ENCODE results near the gene SLC35A2.
A peak's percentile ranks its signal among the peaks of the same experiment; 100 is the strongest.

The SLC35A2 gene

GRCh38 chrX:48957827-48958634, 46.6 kb upstream of the SLC35A2 start:
- Histone ChIP-seq H3K4me3 (ENCODE audit: low read depth, low read length, poor library complexity, severe bottlenecking) (peak overlapping the region; percentile 87), H3K4me1 (ENCODE audit: insufficient read depth, low read length, severe bottlenecking) (peaks cover 43% of the 10 kb centered on the region), H3K36me3 (ENCODE audit: insufficient read depth, low read length) (peaks cover 20% of the 10 kb centered on the region), H4K20me1 (ENCODE audit: insufficient read depth, low read length) (no peaks in the 10 kb centered on the region), H3K4me2 (ENCODE audit: low read length) (peak overlapping the region; percentile 94), H3K79me2 (ENCODE audit: insufficient read depth, low read length) (peaks cover 14% of the 10 kb centered on the region; the same call in 1 of the 2 replicates), H3K27me3 (ENCODE audit: insufficient read depth, low read length) (no peaks in the 10 kb centered on the region), H3F3A (ENCODE audit: insufficient read depth, low read length) (no peaks in the 10 kb centered on the region), H3K9me2 (ENCODE audit: low read depth, low read length) (no peaks in the 10 kb centered on the region), H3K9me3 (ENCODE audit: low read length) (no peaks in the 10 kb centered on the region), H2AFZ (ENCODE audit: low read length) (no peak overlapping the region), H3K9ac (ENCODE audit: low read length) (peak overlapping the region; percentile 95), H3K27ac (ENCODE audit: low read depth, low read length, poor library complexity, severe bottlenecking) (peak overlapping the region; percentile 93)
- TF ChIP-seq CTCF (IDR thresholded peaks at IDR 0.05; ENCODE audit: low read length) = no peak
- no peak for TF ChIP-seq EZH2 (IDR thresholded peaks at IDR 0.05; ENCODE audit: borderline replicate concordance, low read length)

GRCh38 chrX:48957477-48957826, 46.0 kb upstream of the SLC35A2 start, which contains the start of gene OTUD5:
TSS of gene OTUD5 (minus strand) at chrX:48957607. CDS start at chrX:48957570, 37 bp downstream.
- Histone ChIP-seq H3K4me1 (ENCODE audit: insufficient read depth, low read length, severe bottlenecking) (peaks cover 42% of the 10 kb centered on the region), H3K9me2 (ENCODE audit: low read depth, low read length) (no peaks in the 10 kb centered on the region), H3K9me3 (ENCODE audit: low read length) (no peaks in the 10 kb centered on the region), H2AFZ (ENCODE audit: low read length) (no peak within 1 kb of the TSS), H3K4me2 (ENCODE audit: low read length) (peak within 1 kb of the TSS; percentile 94), H3K9ac (ENCODE audit: low read length) (peak within 1 kb of the TSS; percentile 95), H3K27ac (ENCODE audit: low read depth, low read length, poor library complexity, severe bottlenecking) (peak within 1 kb of the TSS; percentile 93), H3K36me3 (ENCODE audit: insufficient read depth, low read length) (peaks cover 20% of the 10 kb centered on the region), H4K20me1 (ENCODE audit: insufficient read depth, low read length) (no peaks in the 10 kb centered on the region), H3F3A (ENCODE audit: insufficient read depth, low read length) (no peaks in the 10 kb centered on the region), H3K27me3 (ENCODE audit: insufficient read depth, low read length) (no peaks in the 10 kb centered on the region), H3K79me2 (ENCODE audit: insufficient read depth, low read length) (peaks cover 16% of the 10 kb centered on the region; the same call in 1 of the 2 replicates), H3K4me3 (ENCODE audit: low read depth, low read length, poor library complexity, severe bottlenecking) (peak within 1 kb of the TSS; percentile 87)
- no peak for TF ChIP-seq CTCF (IDR thresholded peaks at IDR 0.05; ENCODE audit: low read length)
- TF ChIP-seq EZH2 (IDR thresholded peaks at IDR 0.05; ENCODE audit: borderline replicate concordance, low read length) = no peak

- H3F3A ChIP-seq (ENCODE audit: insufficient read depth, low read length) = no peaks in the 10 kb centered on the region
- H3K79me2 ChIP-seq (ENCODE audit: insufficient read depth, low read length) = peaks cover 22% of the 10 kb centered on the region; the same call in 1 of the 2 replicates
- no peak overlapping the region for H2AFZ ChIP-seq (ENCODE audit: low read length)
- no peaks in the 10 kb centered on the region for H3K9me3 ChIP-seq (ENCODE audit: low read length)
- H3K4me2 ChIP-seq (ENCODE audit: low read length) = peak overlapping the region; percentile 83
- H3K36me3 ChIP-seq (ENCODE audit: insufficient read depth, low read length) = peaks cover 20% of the 10 kb centered on the region
- no peak overlapping the region for H3K27ac ChIP-seq (ENCODE audit: low read depth, low read length, poor library complexity, severe bottlenecking)
- no peaks in the 10 kb centered on the region for H3K27me3 ChIP-seq (ENCODE audit: insufficient read depth, low read length)
- TF ChIP-seq EZH2 (IDR thresholded peaks at IDR 0.05; ENCODE audit: borderline replicate concordance, low read length) = no peak
- TF ChIP-seq CTCF (IDR thresholded peaks at IDR 0.05; ENCODE audit: low read length) = no peak
- peak overlapping the region; percentile 80 for H3K9ac ChIP-seq (ENCODE audit: low read length)
- H3K9me2 ChIP-seq (ENCODE audit: low read depth, low read length) = no peaks in the 10 kb centered on the region
- peak overlapping the region; percentile 87 for H3K4me3 ChIP-seq (ENCODE audit: low read depth, low read length, poor library complexity, severe bottlenecking)
- peaks cover 36% of the 10 kb centered on the region for H3K4me1 ChIP-seq (ENCODE audit: insufficient read depth, low read length, severe bottlenecking)
- no peaks in the 10 kb centered on the region for H4K20me1 ChIP-seq (ENCODE audit: insufficient read depth, low read length)
These were observed 45.4 kb upstream of the SLC35A2 start for GRCh38 chrX:48956728-48957414.
